HK-2 (cell line): ENCODE measurements around the gene FGF5.
"Not testable (repeated sequence)": the region's sequence is repeated elsewhere in the genome, so short reads cannot be mapped to it uniquely, and the experiment has no call there.

Source experiments
- DNase-seq: peaks from one replicate; pipeline ENCODE4 v3.0.0-alpha.2; 2018; ENCODE audit not compliant: unreplicated experiment

Gene FGF5

DNA sequence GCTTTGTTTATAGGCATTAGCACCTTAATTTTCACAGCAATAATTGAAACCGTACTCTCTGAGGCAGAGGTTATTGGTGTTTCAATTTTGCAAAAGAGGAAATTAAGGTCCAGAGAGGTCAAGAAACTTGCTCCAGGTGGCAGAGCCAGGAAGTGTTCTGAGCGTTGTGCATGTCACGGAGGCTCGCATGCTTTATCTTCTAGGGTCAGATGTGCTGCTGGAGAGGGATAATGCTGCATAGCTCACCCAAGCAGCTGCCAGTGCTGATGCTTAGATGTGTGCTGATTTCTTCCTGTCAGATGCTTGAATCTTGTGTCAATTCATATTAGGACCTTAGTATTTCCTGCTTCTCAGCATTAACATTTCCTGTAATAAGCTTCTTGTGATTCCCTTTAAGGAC is 13.0 kb upstream of the FGF5 start:
- no peak for DNase-seq

- DNase-seq = no peak
These were observed 12.3 kb upstream of the FGF5 start for GRCh38 chr4:80254114-80254513.

- DNase-seq = no peak
These were observed 11.0 kb upstream of the FGF5 start for GRCh38 chr4:80255329-80256095.

GRCh38 chr4:80257851-80258250 is 8.6 kb upstream of the FGF5 start:
- DNase-seq = no peak

DNA sequence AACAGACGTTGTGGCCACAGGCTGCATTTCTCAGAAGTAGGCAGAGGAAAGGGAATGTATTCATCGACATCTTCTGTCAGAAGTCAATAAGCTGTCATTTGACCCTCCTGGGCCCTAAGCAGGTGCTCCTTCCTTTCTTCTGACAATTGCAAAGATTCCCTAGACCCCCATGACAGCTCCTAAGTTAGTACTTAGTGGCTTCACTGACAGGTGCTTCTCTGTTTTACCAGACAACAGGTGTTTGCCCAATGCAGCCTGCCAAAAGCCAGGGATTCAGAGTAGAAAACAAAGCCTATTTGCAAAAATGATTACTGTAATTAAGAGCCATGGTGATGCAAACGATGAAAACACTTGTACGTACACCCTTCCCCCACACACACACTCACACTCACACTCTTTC is 7.5 kb upstream of the FGF5 start:
- no peak for DNase-seq

- DNase-seq = no peak
These were observed 6.6 kb upstream of the FGF5 start for GRCh38 chr4:80259817-80260216.

DNA sequence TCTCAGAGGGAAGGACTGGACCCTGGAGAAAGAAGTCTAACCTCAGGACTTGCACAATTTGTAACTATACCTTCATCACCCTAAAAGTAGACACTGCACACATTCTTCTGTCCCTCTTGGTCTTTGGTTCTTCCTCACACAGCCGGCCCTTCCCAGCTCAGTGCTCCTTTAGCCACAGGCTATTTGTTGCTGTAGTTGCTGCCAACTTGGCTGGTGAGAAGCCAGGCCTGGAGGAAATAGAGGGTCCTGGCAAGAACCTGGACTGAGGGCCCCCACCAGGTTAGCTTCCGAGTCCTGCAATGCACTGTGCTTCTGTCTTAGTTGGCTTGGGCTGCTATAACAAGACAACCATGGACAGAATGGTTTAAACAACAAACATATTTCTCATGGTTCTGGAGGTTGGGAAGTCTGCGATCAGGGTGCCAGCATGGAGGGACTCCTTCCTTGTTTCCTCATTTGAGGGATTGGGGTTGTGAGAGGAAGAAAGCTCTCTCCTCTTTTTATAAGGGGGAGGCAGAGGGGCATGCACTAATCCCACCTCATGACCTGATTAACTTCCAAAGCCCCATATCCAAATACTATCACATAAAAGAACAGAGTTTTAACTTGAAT is 4.4 kb upstream of the FGF5 start:
- DNase-seq = no peak

DNA sequence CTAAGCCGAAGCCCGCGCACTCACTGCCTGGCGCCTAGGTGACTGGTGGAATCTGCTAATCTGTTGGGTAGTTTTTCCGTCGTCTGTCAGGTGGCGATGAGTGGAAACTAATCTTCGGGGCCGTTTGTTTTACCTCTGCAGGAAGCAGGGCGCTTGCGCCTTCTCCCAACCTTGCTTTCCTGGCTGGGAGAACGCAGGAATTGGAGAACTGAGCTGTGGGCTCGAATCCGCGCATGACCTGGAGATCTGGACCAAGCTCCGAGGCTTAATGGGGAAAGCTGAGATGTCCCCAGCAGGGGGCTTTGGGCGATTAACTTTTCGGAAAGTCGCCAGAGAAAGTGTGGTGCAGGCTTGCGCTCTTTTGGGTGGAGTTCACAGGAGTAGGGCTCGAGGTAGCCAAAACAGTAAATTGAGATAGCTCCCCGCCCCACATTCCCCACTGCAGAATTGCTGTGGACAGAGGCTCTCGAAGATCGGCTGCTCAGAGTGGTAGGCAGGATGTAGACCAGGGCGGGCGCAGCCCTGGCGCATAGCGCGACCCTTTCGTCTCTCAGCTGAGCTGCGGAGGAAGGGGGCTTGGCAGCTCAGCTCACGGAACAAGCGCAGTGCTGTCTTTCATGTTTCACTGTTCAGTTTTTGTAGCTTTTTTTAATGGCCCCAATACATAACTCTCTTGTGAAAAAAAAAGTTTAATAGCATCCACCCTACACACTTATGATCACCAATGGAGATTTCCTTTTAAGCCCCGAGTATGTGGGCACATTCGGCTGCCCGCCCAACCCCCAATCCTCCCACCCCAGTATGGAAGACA is 2.7 kb upstream of the FGF5 start:
- DNase-seq = no peak

- DNase-seq = no peak
These were observed 2.2 kb upstream of the FGF5 start for GRCh38 chr4:80264352-80264647.

- DNase-seq = no peak
These were observed 1.6 kb upstream of the FGF5 start for GRCh38 chr4:80264825-80265224.

- peak; percentile 63 for DNase-seq
These were observed 752 bp upstream of the FGF5 start for GRCh38 chr4:80265571-80266252.

- no peak for DNase-seq
These were observed 477 bp downstream of the FGF5 start for GRCh38 chr4:80266902-80267380.

GRCh38 chr4:80268081-80268823 is 1.8 kb downstream of the FGF5 start:
- DNase-seq = no peak

DNA sequence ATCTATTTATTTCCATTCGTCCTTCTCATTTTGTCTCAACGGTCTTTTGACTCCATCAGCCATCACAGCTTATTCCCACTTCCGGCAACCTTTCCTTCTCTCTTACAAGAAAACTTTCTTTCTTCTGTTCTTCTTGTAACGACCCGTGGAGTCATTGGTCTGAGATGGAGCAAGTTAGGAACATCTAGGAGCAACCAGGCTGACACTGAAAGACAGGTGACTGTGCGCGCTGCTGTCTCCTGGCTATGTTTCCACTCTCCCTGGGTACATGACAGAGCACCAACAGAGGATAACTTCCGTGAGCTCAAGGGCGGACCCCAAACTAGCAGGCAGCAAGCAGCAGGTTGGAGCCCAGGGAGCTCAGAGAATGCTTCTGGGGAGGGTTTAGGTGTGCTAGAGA is 2.5 kb downstream of the FGF5 start:
- DNase-seq = no peak

DNA sequence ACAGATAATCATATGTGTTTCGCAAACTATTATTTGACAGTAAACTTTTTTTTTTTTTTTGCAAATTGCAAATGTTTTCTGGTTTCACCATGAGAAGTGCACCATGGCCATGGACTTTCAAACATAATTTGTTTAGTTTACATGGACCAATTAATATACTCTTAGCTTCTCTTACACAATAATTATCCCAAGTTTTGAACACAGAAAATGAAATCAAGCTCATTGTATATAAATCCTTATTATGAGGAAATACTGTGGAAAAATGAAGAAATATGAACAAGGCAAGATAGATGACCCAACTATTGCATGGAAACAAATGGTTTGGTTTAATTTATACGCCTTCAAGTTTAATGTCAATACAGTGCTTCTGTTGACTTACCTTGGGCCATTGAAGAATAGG is 3.9 kb downstream of the FGF5 start:
- no peak for DNase-seq

DNA sequence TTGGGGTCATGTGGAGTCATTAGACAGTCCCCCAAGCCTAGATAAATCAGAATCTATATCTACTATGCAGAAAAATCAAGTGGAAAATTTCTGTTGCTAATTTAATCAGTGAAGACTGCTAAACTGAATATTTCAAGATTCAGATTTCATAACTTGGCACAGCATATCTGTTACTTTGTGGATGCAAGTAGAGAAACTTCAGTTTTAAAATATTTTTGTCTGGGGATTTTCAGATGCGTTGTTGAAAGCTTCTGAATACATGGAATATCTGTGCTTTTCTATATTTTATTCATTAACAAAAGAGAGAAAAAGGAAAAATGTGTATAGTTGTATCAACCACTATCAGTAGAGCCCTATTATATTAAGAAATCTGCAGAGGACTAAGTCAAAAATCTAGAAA is 4.4 kb downstream of the FGF5 start:
- no peak for DNase-seq

- DNase-seq = no peak
These were observed 5.3 kb downstream of the FGF5 start for GRCh38 chr4:80271801-80272200.

GRCh38 chr4:80276931-80277330 is 10.5 kb downstream of the FGF5 start:
- no peak for DNase-seq

DNA sequence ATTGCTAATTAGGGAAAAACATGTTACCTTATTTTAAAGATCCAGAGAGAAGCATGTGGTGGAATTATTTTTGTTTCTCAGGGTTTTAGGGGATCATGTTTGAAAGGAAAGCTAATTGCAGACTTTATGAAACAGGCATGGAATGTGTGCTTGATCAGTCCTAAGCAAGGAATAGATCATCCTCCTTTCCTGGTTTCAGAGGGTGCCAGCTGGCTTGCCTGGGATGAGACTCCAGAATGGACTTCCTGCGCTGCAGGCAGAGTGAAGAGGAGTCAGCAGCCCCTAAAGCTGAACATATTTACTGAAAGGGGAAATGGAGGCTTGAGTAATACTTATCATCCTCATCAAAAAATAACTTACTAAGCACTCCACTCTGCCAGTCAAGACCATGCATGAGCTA is 13.3 kb downstream of the FGF5 start:
- no peak for DNase-seq

- no peak for DNase-seq
These were observed 20.0 kb downstream of the FGF5 start for GRCh38 chr4:80286451-80286850.

GRCh38 chr4:80290665-80291064 is 24.2 kb downstream of the FGF5 start:
- not testable (repeated sequence) for DNase-seq

DNA sequence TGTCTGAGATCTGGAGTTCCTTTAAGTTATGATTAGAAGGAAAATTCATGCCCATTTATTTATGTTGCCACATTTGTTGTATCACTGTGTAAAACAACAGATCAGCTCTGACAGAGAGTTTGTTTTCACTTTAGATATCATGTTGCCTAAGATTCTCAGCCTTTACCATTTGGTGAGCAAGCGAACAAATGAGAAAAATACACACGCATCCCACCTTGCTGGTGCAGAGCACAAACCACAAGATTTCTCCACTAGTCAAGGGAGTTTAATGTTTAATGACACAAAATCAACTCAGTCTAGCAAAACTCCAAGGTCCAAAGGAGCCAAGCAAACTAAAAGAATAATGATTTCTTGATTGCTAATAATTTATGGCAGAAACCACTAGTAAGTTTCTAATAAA is 27.7 kb downstream of the FGF5 start:
- DNase-seq = no peak
